HG03064 (cell line): ENCODE measurements around the gene TTLL1.

Experiments used
- ATAC-seq: cut with Tn5 transposase; IDR thresholded peaks from one replicate; pipeline ENCODE4 v1.9.1; 2021; ENCODE audit warnings: low read depth; ENCODE audit not compliant: unreplicated experiment

Gene TTLL1

DNA sequence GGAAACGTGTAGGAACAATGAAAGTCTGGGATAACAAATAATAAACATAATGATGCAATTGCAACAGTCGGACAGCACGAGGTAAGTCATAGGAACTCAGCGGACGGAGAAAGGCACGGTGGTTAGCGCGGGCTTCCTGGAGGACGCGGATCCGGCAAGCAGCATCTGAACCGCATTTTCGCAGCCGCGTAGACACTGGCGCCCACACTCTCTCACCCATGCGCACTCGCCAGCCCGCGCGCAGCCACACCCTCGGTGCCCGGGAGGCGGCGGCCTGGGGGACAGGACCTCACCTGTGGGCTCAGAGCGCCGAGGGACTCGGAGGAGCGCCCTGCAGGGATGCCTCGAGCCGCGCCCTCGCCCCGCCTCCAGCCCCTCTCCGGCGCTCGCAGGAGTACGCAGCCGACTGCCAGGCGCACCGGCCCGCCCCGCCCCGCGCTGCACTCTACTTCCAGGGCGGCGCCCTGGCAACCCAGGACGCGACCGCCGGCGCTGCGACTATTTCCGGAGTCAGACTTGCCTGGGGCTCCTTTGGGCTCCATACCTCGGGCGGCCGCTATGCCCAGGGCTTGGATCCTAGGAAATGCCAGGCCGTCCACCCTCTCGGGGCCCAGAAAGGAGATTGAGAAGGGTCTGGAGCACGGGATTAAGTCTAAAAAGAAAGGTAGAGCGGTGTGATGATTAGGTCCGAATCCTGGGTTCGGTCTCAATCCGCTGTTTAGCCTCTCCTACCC is at the start of gene TTLL1:
Gene TTLL1 (minus strand): TSS at position 408 of the 734 bp plus-strand sequence. CDS start 13,805 bp downstream, outside the sequence.
- ATAC-seq: peak; percentile 53

- ATAC-seq: no peak
Observed at GRCh38 chr22:43136801-43137200, 47.6 kb upstream of the TTLL1 start.

DNA sequence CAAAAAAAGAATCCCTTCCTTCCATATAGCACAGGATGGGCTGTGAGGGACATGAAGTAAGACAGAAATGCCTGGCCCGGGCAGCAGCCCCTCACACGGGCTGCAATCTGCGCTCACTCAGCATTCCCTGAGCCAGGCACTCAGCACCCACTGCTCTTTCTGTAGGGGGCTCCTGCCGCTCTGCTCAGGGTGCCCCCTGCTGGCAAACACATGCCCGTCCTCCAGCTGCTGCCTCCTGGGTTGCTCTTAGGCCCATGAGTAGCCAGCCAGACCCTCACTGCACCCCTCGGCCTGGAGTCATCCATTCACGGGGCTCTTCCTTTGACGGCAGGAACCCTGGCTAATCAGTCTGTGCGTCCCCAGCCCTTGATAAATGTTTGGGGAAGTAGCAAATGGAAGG is 47.1 kb upstream of the TTLL1 start:
- no peak for ATAC-seq

DNA sequence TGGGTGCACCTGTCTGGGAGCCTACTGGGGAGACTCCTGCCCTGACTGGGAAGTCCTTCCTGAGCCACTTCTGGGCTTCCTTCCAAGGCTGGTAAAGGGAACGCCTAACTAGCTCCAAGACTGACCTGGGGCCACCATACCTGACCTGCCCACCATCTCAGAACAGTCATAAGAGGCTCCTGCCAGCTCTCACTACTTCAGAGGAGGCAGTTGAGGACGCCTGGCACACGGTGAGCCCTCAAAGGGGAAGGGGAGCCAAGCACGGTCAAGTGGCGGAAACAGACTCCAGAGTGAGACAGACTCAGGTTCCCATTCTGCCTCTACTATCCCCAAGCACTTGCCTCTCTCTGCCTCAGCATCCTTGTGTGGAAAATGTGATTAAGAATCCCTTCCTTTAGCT is 46.4 kb upstream of the TTLL1 start:
- no peak for ATAC-seq

DNA sequence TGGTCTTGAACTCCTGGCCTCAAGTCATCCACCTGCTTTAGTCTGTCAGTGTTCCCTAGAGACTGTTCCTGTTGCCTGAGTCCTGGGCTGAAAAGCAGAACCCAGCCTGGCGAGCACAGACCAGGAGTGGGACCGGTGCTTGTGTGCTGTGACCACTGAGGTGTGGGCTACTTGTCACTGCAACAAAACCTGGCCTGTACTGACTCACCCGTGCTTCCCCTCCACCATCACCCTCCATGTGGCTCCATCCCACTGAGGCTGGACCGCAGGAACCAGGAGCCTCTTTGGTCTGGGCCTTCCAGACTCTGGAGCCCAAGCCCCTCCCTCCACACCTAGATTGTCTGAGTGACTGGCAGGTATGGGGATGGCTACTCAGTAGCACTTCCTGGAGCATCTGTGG is 45.4 kb upstream of the TTLL1 start:
- ATAC-seq: no peak

DNA sequence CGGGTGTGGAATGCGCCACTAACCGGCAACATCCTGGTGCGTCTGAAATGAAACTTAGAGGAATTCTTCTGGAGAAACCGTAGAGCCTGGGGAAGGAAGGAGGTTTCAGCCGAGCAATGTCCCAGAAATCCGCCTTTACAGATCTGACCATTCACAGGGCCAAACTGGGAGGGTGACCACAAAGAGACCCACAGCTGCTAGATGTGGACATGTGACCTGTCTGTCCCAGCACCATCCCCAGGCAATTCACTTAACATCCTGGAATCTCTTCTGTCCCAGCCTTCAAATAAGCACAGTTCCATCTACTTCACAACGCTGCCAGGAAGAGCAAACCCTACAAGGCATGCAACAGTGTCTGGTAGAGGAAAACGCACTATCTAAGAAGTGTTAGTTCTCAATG is 44.2 kb upstream of the TTLL1 start:
- ATAC-seq: no peak

DNA sequence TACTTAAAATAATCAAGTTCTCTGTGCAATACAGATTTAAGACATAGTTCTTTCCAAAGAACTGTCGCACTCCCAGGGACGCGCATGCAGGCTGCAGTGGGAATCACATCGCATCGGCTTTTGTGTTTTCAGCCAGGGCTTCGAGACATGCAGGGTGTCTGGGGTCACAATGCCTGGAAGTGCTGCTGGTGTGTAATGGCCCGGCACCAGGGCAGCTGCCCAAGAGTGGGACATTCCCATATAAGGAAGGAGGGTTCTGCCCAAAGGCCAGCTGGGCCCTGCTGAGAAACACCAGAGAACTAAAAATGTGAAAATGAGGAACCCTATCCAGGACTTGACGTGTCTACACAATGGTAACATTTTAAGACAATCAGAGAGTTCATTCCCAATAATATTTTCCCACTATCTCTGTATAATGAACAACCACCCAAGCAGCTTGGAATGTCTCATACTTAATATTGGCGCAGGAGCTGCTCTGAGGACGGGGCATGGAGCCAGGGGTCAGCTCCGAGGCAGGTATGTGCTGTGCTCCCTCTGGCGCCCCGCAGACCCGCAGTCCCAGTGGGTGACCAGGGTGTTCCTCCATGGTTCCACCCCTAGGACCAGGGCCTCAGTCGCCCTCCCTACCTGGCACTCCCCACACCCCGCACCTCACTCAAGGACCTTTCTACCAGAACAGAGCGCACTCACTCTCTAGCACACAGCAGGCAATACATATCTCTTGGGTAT is 42.7 kb upstream of the TTLL1 start:
- ATAC-seq: no peak

- ATAC-seq: no peak
Observed at GRCh38 chr22:43129426-43130425, 40.5 kb upstream of the TTLL1 start.

- ATAC-seq: no peak
Observed at GRCh38 chr22:43128928-43129424, 39.8 kb upstream of the TTLL1 start.

GRCh38 chr22:43128116-43128515 is 38.9 kb upstream of the TTLL1 start:
- no peak for ATAC-seq

DNA sequence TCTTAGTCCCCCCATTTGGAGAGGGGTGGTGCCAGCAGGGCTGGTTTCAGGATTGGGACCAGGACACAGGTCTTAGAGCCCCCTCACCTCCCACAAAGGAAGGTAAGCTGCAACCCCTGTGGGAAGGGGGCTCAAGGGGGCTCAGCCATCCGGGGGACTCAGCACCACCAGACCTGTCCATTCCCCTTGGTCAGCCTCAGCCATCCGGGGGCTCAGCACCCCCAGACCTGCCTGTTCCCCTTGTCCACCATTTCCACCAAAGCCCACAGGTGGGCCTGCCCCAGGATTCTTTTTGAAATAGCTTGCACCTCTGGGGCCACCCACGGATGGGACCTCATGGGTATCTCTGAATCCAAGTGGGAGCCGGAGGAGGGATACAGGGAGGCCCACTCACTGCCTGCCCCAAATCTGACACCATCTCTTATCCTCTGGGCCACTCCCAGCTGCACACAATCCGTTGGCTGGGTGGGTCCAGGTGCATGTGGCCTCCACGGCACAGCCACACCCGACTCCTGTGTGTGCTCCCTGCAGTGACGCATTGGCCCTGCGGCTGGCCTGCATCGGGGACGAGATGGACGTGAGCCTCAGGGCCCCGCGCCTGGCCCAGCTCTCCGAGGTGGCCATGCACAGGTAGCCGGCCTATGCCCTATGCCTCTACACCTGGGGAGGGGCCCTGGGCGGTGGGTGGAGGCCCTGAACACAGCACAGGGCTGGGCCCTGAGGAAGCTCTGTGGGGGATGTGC is 38.1 kb upstream of the TTLL1 start:
- no peak for ATAC-seq

DNA sequence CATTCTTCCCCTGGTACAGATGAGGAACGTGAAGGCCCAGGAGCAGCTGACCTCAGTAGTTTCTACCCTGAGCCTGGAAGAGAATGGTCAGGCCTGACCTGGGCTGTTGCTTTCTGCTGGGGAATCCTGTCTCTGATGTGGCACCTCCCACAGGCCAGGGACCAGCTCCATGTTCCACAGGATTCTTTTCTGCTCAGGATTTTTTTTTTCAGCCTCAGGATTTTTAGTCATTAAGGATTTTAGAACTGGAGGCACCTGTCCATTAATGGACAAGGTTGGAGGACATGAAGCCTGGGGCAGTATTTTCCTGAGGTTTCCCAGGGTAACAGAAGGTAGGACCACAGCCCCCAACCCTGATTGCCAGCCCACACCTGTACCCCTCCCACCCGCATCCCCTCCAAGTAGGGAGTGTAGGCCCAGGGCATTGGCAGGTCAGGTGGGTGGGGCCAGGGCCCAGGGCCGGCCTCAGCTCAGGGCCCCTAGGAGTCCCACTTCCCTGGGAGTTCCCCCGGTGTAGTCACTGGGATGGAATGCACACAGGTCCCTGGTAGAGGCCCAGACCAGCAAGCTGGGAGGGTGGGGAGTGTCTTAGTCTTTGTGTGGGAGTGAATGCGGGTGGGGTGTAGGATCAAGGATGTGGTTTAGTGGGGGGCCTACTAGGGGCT is 37.4 kb upstream of the TTLL1 start:
- no peak for ATAC-seq

GRCh38 chr22:43118953-43119458 is 29.8 kb upstream of the TTLL1 start:
- no peak for ATAC-seq

DNA sequence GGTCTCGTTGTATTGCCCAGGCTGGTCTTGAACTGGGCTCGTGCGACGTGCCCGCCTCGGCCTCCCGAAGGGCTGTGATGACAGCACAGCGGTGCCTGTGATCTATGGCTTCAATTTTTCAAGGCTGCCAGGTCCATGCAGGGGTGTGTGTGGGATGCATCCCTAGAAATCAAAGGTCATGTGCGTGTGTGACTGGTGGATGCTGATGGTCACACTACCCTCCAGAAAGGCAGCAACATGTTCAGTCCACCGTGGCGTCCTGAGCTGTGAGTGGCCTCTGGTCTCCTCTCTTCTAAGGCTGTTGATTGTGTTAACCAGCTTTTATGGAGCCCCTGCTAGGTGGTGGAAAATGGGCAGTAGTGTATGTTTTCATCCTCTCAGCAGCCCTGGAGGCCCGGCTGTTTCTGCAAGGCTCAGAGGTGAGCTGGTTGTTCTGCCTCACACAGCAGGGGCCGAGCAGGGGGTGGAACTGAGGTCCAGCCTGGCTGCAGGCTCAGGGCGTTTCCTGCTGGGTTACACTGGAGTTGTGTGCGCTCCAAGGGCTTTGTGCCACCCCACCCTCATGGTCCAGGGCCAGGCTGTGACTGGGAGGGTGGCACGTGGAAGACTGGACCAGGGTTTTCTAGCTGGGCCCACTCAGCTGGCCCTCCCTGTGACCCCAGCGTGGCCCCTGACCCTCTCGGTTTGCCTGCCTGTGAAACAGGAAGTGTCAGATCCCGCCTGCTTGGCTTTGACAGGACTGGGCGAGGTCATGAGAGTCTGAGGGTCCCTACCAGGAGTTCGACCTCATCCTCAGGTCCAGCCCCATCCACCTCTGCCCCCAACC is 29.0 kb upstream of the TTLL1 start:
- ATAC-seq: no peak

DNA sequence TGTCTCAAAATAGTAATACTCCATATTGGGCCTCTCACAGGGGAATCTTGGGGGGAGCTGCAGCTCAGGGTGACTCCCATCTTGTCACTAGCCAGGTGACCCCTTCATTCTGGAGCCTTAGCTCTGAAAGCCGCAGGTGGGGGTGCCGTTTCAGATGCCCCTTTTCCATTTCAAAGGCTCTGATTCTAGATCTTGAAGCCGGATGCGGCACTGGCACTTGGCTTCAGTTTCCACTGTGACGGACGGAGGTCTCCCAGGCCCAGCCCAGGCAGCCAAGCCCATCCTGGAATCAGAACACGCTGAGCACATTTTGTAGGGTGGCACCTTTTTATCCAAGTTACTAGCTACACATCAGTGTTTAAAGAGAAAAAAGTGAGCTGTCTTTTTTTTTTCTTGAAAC is 27.7 kb upstream of the TTLL1 start:
- ATAC-seq: no peak

DNA sequence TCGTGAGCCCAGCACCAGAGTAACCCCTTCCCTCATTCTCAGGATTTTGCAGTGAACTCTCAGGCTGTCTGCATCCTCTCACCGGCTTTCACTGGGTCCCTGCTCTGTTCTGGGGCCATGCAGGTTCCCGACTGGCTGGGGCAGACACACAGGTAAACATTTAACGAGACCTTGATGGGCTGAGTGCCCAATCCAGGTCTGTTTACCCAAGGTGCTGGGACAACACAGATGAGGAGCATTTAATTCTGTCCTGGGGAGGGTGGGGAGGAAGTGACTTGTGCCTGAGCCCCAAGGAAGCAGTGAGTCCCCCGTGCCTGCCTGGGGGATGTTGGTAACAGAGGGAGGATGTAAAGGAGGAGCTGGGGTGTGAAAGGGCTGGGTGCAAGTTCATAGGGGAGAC is 25.8 kb upstream of the TTLL1 start:
- no peak for ATAC-seq

DNA sequence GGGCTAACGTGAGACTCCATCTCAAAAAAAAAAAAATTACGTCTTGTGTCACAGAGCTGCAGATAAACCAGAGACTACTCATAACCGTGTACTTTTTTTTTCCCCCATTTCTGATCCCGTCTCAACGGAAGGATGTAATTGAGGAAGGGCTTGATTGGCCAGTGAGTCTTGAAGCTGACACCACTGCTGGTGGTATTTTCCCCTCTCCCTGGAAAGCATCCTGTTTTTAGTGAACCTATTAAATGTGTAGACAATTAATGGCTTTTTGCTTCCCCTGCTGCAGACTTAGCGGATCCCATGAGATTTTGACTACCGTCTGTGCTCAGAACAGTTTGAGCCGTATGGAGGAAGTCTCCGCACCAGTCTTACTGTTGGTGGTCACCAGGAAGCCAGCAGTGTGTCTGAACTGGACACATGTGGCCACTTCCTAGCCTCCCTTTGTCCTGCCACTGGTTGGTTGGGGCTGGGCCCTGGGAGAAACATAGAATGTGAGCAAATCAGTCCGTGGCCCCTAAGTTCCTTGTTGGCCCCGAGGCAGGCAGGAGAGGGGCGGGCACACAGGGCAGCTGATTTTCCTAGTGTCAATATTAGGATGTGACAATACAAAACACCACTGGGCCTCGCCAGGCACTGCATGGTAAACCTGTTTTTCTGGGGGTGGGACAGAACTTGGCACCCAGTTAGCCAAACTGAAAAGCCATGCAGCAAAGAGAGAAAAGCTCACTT is 24.5 kb upstream of the TTLL1 start:
- ATAC-seq: no peak
